ENCODE data around the gene MAP3K4.

Gene MAP3K4

DNA sequence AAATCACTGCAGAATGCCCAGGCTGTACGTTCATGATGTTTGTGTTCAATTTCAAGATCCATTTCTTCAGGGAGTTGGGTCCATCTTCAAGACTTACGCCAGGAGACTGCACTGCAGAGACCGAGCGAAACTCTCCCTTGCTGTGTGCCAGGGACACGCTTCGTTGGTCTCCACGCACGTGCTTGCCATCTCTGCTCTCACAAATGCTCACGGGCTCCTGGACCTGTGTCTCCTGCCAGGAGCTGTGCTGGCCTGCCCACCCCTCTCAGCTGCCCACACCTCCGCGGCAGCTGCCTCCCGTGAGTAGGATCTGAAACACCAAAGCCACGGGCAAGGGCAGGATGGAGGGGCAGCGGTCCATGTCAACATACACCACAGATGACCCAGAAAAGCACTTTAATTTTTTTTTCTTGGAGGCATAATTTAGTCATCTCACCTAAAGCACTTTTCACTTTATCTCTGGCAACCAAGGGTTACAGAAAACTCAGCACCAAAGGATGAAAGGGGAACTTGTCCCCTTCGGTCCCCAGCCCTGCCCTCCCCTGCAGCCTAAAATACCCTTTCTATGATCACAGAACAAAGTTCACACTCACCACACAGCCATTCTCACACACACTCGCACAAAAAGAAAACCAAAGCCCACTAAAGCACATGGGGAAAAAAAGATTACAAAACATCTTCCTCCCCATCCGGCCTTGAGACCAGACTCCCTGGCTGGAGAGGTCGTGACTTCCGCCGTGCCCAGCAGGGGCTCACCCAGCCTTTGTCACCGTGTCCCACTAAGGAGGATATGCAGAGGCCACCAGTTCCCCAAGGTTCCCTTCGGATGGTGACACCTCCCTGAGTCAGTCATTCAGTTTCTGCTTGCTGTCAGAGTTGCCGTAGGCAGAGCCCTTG lies 144.4 kb downstream of the MAP3K4 start:
- Histone ChIP-seq H3K27ac (no peak overlapping the region), H3K36me3 (ENCODE audit: insufficient read depth, low read length) (no peaks in the 10 kb centered on the region; the same call in 1 of the 2 replicates), H3K9ac (ENCODE audit: insufficient read length) (no peak overlapping the region), H3K4me3 (no peak overlapping the region), H3K9me3 (ENCODE audit: low read depth, low read length) (no peaks in the 10 kb centered on the region)
- TF ChIP-seq POLR2AphosphoS5 (IDR thresholded peaks at IDR 0.05; ENCODE audit: borderline replicate concordance, low read depth, low read length) (no peak), FOXP2 (optimal IDR thresholded peaks at IDR 0.05; ENCODE audit: control extremely low read depth, extremely low read length, insufficient read depth) (no peak), EZH2 (IDR thresholded peaks at IDR 0.05) (no peak)
- no peak for DNase-seq (ENCODE audit: low read depth, low spot score)

DNA sequence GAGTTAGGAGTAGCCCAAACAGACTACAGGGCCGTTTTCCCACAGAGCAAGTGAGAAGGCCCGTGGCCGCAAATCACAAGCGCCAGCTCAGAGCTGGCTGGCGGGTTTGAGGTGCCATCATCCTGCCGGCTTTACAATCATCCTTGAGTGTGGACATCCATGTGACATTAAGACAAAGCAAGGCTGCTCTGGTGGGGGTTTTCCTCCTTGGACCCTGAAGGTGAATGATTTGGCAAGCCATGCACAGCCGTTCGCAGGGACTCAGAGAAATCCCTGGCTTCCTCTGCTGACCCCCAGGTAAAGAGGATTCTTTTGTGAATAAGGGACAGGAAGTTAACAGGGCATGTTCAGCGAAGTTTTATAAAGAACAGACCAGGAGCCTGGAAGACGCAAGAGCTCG lies 145.1 kb downstream of the MAP3K4 start:
- DNase-seq (ENCODE audit: low read depth, low spot score) = no peak
- Histone ChIP-seq H3K9ac (ENCODE audit: insufficient read length) (no peak overlapping the region), H3K27ac (no peak overlapping the region), H3K4me3 (no peak overlapping the region), H3K9me3 (ENCODE audit: low read depth, low read length) (no peaks in the 10 kb centered on the region), H3K36me3 (ENCODE audit: insufficient read depth, low read length) (no peaks in the 10 kb centered on the region; the same call in 1 of the 2 replicates)
- no peak for TF ChIP-seq POLR2AphosphoS5 (IDR thresholded peaks at IDR 0.05; ENCODE audit: borderline replicate concordance, low read depth, low read length)
- TF ChIP-seq FOXP2 (optimal IDR thresholded peaks at IDR 0.05; ENCODE audit: control extremely low read depth, extremely low read length, insufficient read depth) = no peak
- TF ChIP-seq EZH2 (IDR thresholded peaks at IDR 0.05) = no peak

DNA sequence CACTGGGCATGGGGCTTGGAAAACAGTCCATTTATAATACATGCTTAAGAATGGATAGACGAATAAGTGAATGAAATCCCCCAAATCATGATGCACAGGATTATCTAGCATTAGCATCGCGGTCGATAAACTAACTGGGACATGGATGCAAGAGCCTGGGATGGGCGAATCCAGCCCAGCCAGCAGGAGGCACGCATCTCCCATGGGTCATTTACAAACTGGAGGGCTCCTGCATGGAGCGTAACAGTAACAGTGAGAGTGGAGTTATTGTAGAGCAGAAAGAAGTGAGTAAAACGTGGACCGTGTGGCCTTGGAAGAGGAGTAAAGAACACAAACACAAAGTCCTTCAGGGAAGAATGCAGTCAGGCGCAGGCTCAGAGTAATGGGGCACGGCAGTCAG lies 145.8 kb downstream of the MAP3K4 start:
- H3K27ac ChIP-seq = no peak overlapping the region
- no peak for TF ChIP-seq POLR2AphosphoS5 (IDR thresholded peaks at IDR 0.05; ENCODE audit: borderline replicate concordance, low read depth, low read length)
- TF ChIP-seq EZH2 (IDR thresholded peaks at IDR 0.05) = no peak
- TF ChIP-seq FOXP2 (optimal IDR thresholded peaks at IDR 0.05; ENCODE audit: control extremely low read depth, extremely low read length, insufficient read depth) = no peak
- no peak overlapping the region for H3K9ac ChIP-seq (ENCODE audit: insufficient read length)
- no peak for DNase-seq (ENCODE audit: low read depth, low spot score)
- no peaks in the 10 kb centered on the region; the same call in 1 of the 2 replicates for H3K36me3 ChIP-seq (ENCODE audit: insufficient read depth, low read length)
- H3K9me3 ChIP-seq (ENCODE audit: low read depth, low read length) = no peaks in the 10 kb centered on the region
- H3K4me3 ChIP-seq = no peak overlapping the region

DNA sequence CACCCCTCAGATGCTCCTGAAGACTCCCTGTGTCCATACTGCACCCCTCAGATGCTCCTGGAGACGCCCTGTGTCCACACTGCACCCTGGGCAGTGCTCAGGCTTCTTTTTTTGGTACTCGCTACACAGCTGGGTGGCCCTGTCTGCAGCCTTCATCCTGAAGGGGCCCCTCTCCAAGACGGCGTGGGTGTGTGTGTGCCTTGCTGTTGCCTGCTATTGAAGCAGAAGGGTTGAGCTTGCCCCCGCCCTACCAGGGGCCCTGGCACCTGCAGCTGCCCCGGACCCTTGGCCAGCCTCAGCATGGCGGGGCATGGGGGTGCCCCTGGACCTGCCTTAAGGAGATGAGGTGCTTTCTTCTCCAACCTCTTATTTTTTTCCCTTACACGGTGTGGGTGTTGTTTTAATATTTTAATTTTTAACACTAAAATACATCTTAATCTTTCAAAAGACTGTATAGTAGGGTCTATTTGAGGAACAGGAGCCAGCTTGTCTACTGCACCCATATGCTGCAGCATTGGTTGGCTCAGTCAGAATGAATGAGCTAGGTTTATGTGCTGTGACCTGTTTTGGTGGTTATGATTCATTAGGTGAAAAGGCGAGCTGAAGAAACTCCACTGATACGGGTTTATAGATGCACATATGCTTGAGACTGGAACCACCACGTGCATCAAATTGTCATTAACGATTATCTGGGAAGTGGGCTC lies 146.4 kb downstream of the MAP3K4 start:
- Histone ChIP-seq H3K36me3 (ENCODE audit: insufficient read depth, low read length) (no peaks in the 10 kb centered on the region; the same call in 1 of the 2 replicates), H3K9me3 (ENCODE audit: low read depth, low read length) (no peaks in the 10 kb centered on the region), H3K27ac (no peak overlapping the region), H3K9ac (ENCODE audit: insufficient read length) (no peak overlapping the region), H3K4me3 (no peak overlapping the region)
- no peak for DNase-seq (ENCODE audit: low read depth, low spot score)
- no peak for TF ChIP-seq FOXP2 (optimal IDR thresholded peaks at IDR 0.05; ENCODE audit: control extremely low read depth, extremely low read length, insufficient read depth)
- TF ChIP-seq EZH2 (IDR thresholded peaks at IDR 0.05) = no peak
- TF ChIP-seq POLR2AphosphoS5 (IDR thresholded peaks at IDR 0.05; ENCODE audit: borderline replicate concordance, low read depth, low read length) = no peak

DNA sequence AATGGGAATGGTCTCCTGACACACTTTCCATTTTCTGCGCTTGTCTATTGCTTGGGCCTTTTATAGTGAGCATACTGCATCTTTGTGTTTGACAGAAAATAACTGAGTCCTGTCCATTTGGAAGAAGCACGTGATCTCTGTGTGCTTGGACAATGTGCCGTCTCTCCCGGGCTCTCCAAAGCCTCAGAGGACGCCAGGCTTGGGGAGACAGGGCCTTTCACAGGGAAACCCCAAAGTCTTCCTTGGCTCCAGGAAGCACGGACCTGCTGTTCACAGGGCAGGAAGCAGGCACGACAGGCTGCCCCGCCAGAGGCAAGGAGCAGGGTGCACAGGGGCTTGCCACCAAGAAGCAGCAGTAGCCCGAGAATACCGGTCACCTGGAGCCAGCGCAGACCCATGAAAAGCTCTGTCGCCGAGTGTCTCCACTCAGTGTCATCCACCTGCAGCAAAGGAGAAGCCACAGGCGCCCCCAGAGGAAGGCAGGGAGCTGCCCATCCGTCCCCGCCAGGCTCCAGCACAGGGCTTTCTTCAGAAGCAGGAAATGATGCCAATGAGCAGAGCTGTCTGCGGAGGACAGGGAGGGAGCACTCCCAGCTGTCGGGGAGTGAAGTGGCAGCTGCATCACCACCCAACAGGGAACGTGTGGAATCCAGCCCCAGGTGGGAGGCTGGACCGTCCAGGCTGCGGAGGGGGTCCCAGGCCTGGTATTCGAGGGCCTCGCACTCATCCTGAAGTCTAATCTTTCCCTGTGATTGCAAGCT lies 147.2 kb downstream of the MAP3K4 start:
- no peaks in the 10 kb centered on the region; the same call in 1 of the 2 replicates for H3K36me3 ChIP-seq (ENCODE audit: insufficient read depth, low read length)
- DNase-seq (ENCODE audit: low read depth, low spot score) = no peak
- TF ChIP-seq EZH2 (IDR thresholded peaks at IDR 0.05) (no peak), POLR2AphosphoS5 (IDR thresholded peaks at IDR 0.05; ENCODE audit: borderline replicate concordance, low read depth, low read length) (no peak), FOXP2 (optimal IDR thresholded peaks at IDR 0.05; ENCODE audit: control extremely low read depth, extremely low read length, insufficient read depth) (no peak)
- H3K9me3 ChIP-seq (ENCODE audit: low read depth, low read length) = no peaks in the 10 kb centered on the region
- H3K9ac ChIP-seq (ENCODE audit: insufficient read length) = no peak overlapping the region
- H3K27ac ChIP-seq = no peak overlapping the region
- H3K4me3 ChIP-seq = no peak overlapping the region

DNA sequence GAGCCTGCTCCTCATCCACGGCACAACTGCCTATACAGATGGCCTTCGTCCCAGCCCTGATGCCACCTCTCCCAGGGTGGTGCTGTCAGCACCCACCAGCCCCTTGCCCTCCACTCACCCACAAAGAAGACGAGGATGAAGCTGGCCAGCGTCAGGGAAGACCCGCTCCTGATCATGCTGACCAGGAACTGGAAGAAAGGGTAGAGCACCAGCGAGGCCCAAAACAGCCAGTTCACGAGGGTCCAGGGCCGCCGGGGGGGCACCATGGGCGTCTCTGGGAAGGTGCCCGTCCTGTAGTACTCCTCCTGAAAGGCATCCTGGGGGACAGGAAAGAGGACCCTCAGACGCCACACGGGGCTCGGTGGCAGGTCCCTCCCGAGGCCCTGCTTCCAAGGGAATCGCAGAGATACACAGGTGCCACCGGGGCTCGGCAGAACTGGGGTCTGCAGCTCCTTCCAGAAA lies 147.8 kb downstream of the MAP3K4 start:
- TF ChIP-seq FOXP2 (optimal IDR thresholded peaks at IDR 0.05; ENCODE audit: control extremely low read depth, extremely low read length, insufficient read depth) (no peak), EZH2 (IDR thresholded peaks at IDR 0.05) (no peak)
- no peak for DNase-seq (ENCODE audit: low read depth, low spot score)
- no peaks in the 10 kb centered on the region; the same call in 1 of the 2 replicates for H3K36me3 ChIP-seq (ENCODE audit: insufficient read depth, low read length)
- H3K4me3 ChIP-seq = no peak overlapping the region
- no peak overlapping the region for H3K9ac ChIP-seq (ENCODE audit: insufficient read length)
- H3K9me3 ChIP-seq (ENCODE audit: low read depth, low read length) = no peaks in the 10 kb centered on the region
- H3K27ac ChIP-seq = no peak overlapping the region

DNA sequence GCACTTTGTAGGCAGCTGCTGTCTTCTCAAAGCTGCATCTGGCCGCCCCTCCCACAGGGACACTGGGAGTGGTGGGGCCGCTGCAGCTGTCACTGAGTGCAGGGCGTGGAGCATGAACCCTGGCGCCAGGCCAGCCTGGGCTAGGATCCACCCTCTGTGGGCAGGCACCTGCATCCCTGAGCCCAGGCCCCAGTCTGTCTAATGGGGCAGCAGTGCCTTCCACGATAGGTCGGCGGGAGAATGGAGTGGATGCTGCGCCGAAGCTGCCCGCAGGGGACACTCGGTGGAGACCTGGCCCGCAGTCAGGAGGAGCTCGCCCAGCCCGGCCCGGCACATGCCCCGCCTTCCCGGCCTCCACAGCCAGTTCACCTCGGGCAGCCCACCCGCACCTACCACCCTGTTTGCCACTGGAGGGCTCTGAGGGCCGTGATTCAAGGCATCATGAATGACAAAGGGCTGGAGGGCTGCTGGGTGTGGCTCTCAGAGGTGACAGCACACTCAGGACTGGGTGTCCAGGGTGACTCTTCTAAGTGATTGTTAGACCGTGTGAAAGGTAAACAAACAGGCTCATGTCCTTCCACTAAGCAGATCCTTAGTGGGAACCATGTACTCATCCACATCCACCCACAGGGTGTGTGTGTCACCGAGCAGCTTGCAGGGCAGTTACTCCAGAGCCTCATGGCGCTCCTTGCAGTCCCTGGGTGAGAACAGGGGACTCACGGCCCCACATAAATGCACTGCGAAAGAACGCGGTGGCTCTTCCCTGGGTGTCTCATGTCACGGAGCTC lies 148.4 kb downstream of the MAP3K4 start:
- no peak overlapping the region for H3K9ac ChIP-seq (ENCODE audit: insufficient read length)

More for the DNA sequence above, 148.4 kb downstream of the MAP3K4 start:
- TF ChIP-seq POLR2AphosphoS5 (IDR thresholded peaks at IDR 0.05; ENCODE audit: borderline replicate concordance, low read depth, low read length) = no peak
- no peak for TF ChIP-seq FOXP2 (optimal IDR thresholded peaks at IDR 0.05; ENCODE audit: control extremely low read depth, extremely low read length, insufficient read depth)
- TF ChIP-seq EZH2 (IDR thresholded peaks at IDR 0.05) = no peak
- Histone ChIP-seq H3K36me3 (ENCODE audit: insufficient read depth, low read length) (no peaks in the 10 kb centered on the region; the same call in 1 of the 2 replicates), H3K27ac (no peak overlapping the region), H3K4me3 (no peak overlapping the region), H3K9me3 (ENCODE audit: low read depth, low read length) (no peaks in the 10 kb centered on the region)
- DNase-seq (ENCODE audit: low read depth, low spot score) = no peak
